GM18517 (cell line): ENCODE measurements around the gene FOXJ3.

ENCODE experiments used
- ATAC-seq: cut with Tn5 transposase; IDR thresholded peaks from one replicate; pipeline ENCODE4 v1.9.1; 2021; ENCODE audit warnings: mild to moderate bottlenecking, moderate library complexity; ENCODE audit not compliant: unreplicated experiment

Gene FOXJ3

GRCh38 chr1:42311897-42312296 lies 23.1 kb downstream of the FOXJ3 start:
- ATAC-seq: no peak

- ATAC-seq: no peak
Measured at GRCh38 chr1:42311138-42311537, 23.9 kb downstream of the FOXJ3 start.

- no peak for ATAC-seq
Measured at GRCh38 chr1:42306977-42307376, 28.1 kb downstream of the FOXJ3 start.

GRCh38 chr1:42305639-42306038 lies 29.4 kb downstream of the FOXJ3 start:
- ATAC-seq: no peak

GRCh38 chr1:42302034-42302433 lies 33.0 kb downstream of the FOXJ3 start:
- no peak for ATAC-seq

- ATAC-seq: no peak
Measured at GRCh38 chr1:42298520-42298919, 36.5 kb downstream of the FOXJ3 start.

GRCh38 chr1:42295816-42296215 lies 39.2 kb downstream of the FOXJ3 start:
- no peak for ATAC-seq

GRCh38 chr1:42290130-42290529 lies 44.9 kb downstream of the FOXJ3 start:
- no peak for ATAC-seq

- no peak for ATAC-seq
Measured at GRCh38 chr1:42288311-42288985, 46.6 kb downstream of the FOXJ3 start.

GRCh38 chr1:42282867-42283583 lies 52.0 kb downstream of the FOXJ3 start:
- ATAC-seq: no peak

- no peak for ATAC-seq
Measured at GRCh38 chr1:42282024-42282579, 52.9 kb downstream of the FOXJ3 start.

- ATAC-seq: no peak
Measured at GRCh38 chr1:42280821-42281220, 54.2 kb downstream of the FOXJ3 start.

- no peak for ATAC-seq
Measured at GRCh38 chr1:42279055-42279454, 56.0 kb downstream of the FOXJ3 start.

- ATAC-seq: no peak
Measured at GRCh38 chr1:42272920-42273319, 62.1 kb downstream of the FOXJ3 start.

GRCh38 chr1:42267904-42268303 lies 67.1 kb downstream of the FOXJ3 start:
- no peak for ATAC-seq

GRCh38 chr1:42266253-42267135 lies 68.5 kb downstream of the FOXJ3 start:
- no peak for ATAC-seq

- no peak for ATAC-seq
Measured at GRCh38 chr1:42264511-42265190, 70.4 kb downstream of the FOXJ3 start.

- no peak for ATAC-seq
Measured at GRCh38 chr1:42263019-42263418, 72.0 kb downstream of the FOXJ3 start.

GRCh38 chr1:42260376-42261070 lies 74.5 kb downstream of the FOXJ3 start:
- ATAC-seq: no peak

- no peak for ATAC-seq
Measured at GRCh38 chr1:42259739-42260064, 75.3 kb downstream of the FOXJ3 start.
